NK-92 treated with Interleukin-12 subunit alpha and Interleukin-12 subunit beta, amount 100 ng/mL, for 24 hours (cell line): ENCODE measurements around the gene FOXS1.
"Not testable (repeated sequence)": the region's sequence is repeated elsewhere in the genome, so short reads cannot be mapped to it uniquely, and the experiment has no call there.

Experiments
- DNase-seq: peaks from one replicate; lab custom pipeline; 2025; lab: John Stamatoyannopoulos, UW

The FOXS1 gene

DNA sequence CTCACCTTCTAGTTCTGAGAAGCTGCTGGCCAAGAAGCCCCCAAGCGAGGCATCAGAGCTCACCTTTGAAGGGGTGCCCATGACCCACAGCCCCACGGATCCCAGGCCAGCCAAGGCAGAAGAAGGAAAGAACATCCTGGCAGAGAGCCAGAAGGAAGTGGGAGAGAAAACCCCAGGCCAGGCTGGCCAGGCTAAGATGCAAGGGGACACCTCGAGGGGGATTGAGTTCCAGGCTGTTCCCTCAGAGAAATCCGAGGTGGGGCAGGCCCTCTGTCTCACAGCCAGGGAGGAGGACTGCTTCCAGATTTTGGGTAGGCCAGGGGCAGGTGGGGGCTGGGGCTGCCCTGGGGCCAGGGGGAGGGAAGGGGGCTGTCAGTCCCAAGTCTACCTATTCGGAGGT, 24.0 kb downstream of the FOXS1 start:
- no peak for DNase-seq

- DNase-seq: no peak
These were observed 25.2 kb downstream of the FOXS1 start for GRCh38 chr20:31820228-31820627.

DNA sequence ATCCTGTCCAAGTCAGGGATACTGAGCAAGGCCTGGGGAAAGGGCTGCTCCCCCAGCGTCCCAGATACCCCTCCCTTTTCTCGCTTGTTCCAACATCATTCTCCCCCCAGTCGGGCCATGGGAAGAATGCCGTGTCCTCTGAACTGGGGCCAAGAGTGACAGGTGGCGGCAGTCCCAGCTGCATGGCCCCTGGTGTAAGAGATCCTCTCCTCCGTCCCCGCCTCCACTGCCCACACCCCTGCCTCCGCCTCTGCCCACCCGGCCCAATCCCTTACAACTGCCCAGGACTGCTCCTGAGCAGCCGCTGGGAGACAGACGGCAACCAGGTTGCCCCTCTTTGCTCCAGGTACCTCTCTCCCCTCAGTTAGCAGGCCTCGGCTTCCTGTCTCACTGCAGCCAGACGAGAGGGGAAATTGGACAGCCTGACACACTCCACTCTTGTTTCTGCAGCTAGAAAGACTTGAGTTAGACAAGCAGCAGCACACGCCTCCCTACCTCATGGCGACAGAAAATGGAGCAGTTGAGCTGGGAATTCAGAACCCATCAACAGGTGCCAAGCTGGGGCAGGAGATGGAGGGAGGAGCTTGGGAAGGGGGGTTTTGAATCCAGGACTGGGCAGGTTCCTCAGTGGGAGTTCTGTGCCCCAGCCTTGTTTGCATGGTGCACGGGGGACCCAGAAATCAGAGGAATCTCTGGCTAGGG, 26.2 kb downstream of the FOXS1 start, which contains the start of gene MYLK2:
TSS of gene MYLK2 (plus strand) at position 274 of the 702 bp plus-strand sequence. CDS start at position 499, 225 bp downstream.
- no peak for DNase-seq

DNA sequence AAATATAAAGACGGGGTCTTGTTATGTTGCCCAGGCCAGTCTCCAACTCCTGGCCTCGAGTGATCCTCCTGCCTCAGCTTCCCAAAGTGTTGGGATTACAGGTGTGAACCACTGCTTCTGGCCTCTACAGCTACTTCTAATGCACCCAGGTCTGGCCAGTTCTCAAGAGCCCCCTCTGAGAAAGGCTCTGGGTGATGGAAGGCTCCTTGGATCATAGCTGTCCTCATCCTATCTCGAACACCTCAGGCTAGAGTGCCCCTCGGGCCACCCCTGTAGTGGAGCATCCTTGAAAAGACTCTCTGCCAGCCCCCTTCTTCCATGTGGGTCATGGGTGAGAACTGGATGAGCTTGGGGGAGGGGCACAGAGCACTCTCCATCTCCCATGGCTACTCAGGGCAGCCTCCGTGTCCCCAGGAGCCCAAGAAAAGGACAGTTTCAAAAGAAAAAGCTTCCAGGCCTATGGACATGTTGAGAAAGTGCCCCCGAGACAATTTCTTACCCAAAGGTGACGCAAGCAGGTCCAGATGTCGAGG, 27.0 kb downstream of the FOXS1 start:
- no peak for DNase-seq

DNA sequence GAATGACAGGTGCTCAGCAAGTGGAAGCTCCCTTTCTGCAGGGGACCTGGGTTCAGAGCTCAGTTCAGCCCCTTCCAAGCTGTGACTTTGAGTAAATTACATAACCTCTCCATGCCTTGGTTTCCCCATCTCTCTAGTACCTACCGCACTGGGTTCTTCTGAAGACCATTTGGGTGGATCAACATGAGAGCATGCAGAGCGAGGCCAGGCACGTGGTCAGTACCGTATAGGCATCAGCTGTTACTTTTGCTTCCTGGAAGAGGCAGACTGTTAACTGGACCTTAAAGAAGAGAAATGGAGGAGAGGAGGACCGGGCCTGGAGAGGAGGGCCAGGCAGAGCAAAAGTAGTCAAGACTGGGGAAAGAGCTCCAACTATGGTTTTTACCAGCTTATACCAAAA, 27.9 kb downstream of the FOXS1 start:
- no peak for DNase-seq

- DNase-seq: no peak
These were observed 29.2 kb downstream of the FOXS1 start for GRCh38 chr20:31816221-31816620.

DNA sequence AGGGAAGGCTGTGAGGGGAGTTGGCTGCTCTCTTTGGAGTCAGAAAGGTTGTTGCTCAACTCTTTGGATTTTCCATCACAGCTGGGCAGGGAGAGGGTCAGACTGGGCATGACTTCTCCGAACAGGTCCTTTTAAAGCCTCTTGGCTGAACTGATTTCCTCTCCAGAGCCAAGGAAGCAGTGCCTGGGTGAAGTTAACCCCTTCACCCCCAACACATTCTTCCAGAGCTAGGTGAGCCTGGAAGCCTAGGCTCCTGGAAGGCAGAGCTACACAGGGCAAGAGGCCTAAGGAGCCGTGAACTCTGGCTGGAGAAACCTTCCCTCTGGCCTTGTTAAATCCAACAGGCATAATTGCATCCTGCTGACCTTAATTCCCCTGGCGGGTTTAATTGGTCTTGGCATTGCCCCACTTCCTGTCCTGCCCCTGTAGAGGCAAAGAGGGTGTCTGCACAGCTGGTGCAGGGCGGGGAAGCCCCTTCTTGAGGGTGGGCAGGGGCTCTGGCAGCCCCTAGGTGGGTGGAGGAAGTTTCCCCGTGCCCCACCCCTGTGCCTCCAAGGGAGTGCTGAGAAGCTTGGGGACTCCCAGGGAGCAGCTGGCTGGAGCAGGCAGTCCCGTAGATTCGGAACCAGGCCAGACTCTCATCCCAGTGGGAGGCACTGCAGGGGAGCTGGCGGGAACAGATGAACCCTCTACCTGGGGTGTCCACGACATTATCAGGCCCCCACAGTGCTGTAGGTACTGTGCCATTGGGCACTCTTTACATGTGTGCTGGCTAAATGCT, 29.8 kb downstream of the FOXS1 start:
- DNase-seq: no peak

GRCh38 chr20:31814142-31814541, 31.3 kb downstream of the FOXS1 start:
- DNase-seq: not testable (repeated sequence)

DNA sequence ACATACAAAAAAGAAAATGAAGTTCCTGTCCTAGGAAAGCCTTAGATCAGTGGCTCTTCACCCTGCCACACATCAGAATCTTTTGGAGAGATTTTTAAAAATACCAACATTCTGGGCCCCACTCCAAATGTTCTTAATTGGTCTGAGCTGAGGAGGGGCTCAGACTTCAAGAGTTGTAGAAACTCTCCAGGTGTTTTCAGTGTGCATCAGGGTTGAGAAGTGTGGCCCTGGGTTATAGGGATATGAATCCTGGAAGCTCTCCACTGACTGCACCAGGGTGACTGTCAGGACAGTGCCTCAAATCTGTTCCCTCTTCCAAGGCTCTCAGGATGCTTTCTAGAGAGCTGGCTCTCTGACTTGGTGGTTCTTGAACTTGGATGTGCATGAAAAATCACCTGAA, 31.8 kb downstream of the FOXS1 start:
- DNase-seq: no peak

DNA sequence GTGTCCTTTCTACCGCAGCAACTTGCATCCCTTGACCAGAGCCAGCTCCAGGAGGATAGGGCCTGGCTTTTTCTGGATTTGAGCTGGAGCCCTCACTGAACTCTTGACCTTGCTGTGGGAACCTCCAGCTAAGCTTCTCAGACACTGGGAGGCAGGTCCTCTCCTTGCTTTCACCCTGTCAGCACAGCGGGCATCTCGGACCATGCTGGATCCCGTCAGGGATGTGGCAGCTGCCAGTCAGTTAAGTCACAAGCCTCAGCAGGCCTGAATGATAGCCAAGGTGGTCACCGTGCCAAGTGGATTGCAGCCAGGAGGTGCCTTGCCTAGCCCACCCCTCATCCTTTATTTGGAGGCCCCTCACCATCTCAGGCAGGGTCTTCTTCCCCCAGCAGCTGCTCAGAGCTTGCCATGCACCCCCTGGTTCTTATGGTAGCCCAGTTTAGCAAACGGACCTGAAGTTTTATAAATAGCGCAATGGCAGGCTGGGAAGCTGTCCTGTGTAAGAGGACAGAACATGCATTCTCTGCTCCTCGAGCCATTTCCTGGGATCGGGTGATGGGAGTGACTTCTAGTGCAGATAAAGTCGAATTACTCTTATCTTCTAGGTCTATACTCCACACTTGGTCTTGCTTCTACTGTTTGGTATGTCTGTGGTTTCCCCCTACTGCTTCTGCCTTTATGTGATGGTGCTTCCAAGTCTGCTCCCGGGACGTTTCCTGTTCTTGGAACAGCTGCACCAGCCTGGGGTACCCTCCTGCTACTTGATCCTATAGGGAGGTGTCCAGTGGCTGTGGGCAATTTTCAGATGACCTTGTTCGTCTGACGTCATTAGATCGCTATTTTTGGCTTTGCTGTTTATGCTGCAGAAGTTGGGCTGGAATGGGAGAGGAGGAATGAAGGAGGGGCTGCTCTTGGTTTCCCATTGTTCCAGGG, 33.3 kb downstream of the FOXS1 start:
- no peak for DNase-seq

DNA sequence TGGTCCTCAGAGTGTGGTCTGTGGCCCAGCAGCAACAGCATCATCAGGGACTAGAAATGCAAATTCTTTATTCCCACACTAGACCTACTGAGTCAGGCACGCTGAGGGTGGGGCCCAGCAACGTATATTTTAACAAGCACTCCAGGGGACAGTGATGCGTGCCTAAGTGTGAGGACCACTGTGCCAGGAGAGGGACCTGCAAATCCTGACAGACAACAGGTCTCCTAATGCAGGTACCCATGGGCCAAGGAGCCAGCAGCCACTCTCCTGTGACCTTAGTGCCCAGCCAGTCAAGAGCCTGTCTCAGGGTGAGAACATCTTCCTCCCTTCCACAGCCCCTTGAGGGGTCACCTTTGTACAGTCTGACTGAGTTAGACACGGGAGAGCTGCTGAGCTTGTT, 34.2 kb downstream of the FOXS1 start:
- DNase-seq: no peak

DNA sequence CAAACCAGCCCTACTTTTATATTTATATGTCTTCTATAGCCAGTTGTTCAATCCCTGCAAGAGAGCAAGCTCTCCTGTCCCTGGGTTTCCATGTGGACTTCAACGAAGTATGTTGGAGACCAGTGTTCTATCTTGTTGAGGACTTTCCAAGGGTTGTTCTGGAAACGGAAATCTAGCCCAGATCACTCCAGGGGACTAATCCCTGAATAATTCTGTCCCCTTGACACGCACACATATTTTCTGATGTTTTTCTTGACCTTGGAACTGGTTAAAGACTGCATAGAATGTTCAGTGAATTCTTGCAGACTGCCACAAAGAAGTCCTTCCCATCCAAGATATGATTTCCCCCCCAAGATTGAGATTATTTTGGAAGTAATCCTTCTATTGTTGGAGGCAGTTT, 35.7 kb downstream of the FOXS1 start:
- DNase-seq: no peak

DNA sequence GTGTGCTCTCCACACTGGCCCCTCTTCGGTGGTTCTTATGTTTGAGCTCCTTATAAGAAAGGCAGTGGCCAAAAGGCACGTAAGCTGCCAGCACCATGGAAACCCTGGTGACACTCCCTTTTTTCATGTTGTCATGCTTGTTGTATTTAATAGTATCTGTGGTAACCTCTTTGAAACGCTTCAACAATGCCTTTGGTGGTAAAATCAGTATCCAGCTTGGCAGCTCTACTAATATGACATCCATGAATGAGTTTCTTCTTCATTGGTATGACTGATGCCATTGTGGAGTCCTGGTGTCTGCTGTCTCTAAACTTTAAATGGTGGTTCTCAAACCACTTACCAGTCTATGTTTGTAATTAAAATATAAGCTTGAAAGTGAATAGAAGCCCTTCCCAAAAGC, 36.9 kb downstream of the FOXS1 start:
- no peak for DNase-seq

GRCh38 chr20:31806564-31807355, 38.6 kb downstream of the FOXS1 start:
- DNase-seq: no peak

GRCh38 chr20:31803552-31804291, 41.7 kb downstream of the FOXS1 start:
- DNase-seq: no peak

- no peak for DNase-seq
These were observed 43.9 kb downstream of the FOXS1 start for GRCh38 chr20:31801508-31801907.

DNA sequence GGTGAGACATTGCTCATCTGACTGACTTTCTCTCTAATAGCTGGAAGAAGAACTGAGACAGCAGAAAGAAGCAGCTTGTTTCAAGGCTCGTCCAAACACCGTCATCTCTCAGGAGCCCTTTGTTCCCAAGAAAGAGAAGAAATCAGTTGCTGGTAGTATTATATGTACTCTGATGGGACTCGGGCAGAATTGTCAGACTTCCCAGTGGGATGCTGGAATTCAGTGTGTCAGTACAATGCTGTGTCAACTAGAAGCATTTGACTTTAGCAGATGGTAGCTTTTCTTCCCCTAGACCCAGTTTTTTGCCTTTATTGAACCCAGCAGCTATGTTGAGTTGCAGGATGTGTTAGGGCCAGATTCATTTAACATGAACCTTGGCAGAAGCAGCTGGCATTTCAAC, 48.0 kb downstream of the FOXS1 start:
- no peak for DNase-seq
